Measurements from ENCODE around the gene KCNMA1. TPM values are rescaled to one million over a fixed set of nuclear protein-coding genes. Genes with fewer than 3 reads are reported as not detected.

Gene KCNMA1
- total RNA-seq, 1 donor from 2014 or later: 94.3 TPM

DNA sequence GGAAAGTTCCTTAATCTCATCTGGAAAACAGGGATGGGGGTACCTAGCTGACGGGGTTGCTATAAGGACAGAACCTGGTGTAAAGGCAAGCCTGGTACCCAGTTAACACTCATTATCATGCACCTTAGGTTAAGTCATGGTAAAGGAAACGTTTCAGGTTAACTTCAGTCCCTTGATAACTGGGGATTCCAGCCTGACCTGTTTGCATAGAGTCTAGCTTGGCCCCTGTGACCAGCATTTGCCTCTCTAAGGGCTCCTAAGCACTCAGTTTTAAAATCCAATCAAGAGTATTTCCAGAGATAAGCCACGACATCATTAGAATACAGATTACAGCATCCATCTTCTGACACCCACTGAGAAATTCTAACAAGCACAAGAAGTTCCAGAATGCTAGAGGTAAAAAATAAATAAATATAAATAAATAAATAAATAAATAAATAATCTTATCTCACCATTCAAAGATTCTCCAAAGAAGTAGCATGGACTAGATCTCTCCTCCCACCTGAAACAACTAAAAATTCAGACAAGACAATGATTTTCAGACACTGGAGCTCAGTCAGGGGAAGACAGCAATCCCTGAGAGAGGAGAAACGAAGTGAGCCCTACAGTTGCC lies 184.6 kb downstream of the KCNMA1 start:
- Histone ChIP-seq H3K36me3 (no peaks in the 10 kb centered on the region), H3K27ac (no peak overlapping the region), H3K4me3 (no peak overlapping the region), H3K27me3 (no peaks in the 10 kb centered on the region), H3K9me3 (no peaks in the 10 kb centered on the region), H3K4me1 (no peaks in the 10 kb centered on the region)
- TF ChIP-seq POLR2AphosphoS5 (IDR thresholded peaks at IDR 0.05; ENCODE audit: insufficient read depth in 1 of 2, low read depth in 1 of 2): no peak
- no peak for TF ChIP-seq POLR2A (IDR thresholded peaks at IDR 0.05)
- TF ChIP-seq, protein P1, sequence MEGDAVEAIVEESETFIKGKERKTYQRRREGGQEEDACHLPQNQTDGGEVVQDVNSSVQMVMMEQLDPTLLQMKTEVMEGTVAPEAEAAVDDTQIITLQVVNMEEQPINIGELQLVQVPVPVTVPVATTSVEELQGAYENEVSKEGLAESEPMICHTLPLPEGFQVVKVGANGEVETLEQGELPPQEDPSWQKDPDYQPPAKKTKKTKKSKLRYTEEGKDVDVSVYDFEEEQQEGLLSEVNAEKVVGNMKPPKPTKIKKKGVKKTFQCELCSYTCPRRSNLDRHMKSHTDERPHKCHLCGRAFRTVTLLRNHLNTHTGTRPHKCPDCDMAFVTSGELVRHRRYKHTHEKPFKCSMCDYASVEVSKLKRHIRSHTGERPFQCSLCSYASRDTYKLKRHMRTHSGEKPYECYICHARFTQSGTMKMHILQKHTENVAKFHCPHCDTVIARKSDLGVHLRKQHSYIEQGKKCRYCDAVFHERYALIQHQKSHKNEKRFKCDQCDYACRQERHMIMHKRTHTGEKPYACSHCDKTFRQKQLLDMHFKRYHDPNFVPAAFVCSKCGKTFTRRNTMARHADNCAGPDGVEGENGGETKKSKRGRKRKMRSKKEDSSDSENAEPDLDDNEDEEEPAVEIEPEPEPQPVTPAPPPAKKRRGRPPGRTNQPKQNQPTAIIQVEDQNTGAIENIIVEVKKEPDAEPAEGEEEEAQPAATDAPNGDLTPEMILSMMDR (IDR thresholded peaks at IDR 0.05): no peak
- no peak for DNase-seq (ENCODE audit: extremely low spot score in 2 of 2)
- intact Hi-C loops (cut with DNase I): no loop called here

GRCh38 chr10:77451886-77452285 lies 185.7 kb downstream of the KCNMA1 start:
- intact Hi-C loops (cut with DNase I): no loop called here
- H3K9me3 ChIP-seq: no peaks in the 10 kb centered on the region
- DNase-seq (ENCODE audit: extremely low spot score in 2 of 2): no peak
- H3K27ac ChIP-seq: no peak overlapping the region
- no peak overlapping the region for H3K4me3 ChIP-seq
- no peaks in the 10 kb centered on the region for H3K4me1 ChIP-seq
- H3K36me3 ChIP-seq: no peaks in the 10 kb centered on the region
- H3K27me3 ChIP-seq: no peaks in the 10 kb centered on the region
- TF ChIP-seq, protein P1 (IDR thresholded peaks at IDR 0.05): no peak
- TF ChIP-seq POLR2A (IDR thresholded peaks at IDR 0.05) (no peak), POLR2AphosphoS5 (IDR thresholded peaks at IDR 0.05; ENCODE audit: insufficient read depth in 1 of 2, low read depth in 1 of 2) (no peak)

- no peaks in the 10 kb centered on the region for H3K4me1 ChIP-seq
- no peaks in the 10 kb centered on the region for H3K9me3 ChIP-seq
- H3K36me3 ChIP-seq: no peaks in the 10 kb centered on the region
- no peak overlapping the region for H3K27ac ChIP-seq
- DNase-seq (ENCODE audit: extremely low spot score in 2 of 2): no peak
- H3K27me3 ChIP-seq: no peaks in the 10 kb centered on the region
- TF ChIP-seq, protein P1 (IDR thresholded peaks at IDR 0.05): no peak
- TF ChIP-seq POLR2AphosphoS5 (IDR thresholded peaks at IDR 0.05; ENCODE audit: insufficient read depth in 1 of 2, low read depth in 1 of 2): no peak
- TF ChIP-seq POLR2A (IDR thresholded peaks at IDR 0.05): no peak
- H3K4me3 ChIP-seq: no peak overlapping the region
- intact Hi-C loops (cut with DNase I): no loop called here
Measured at GRCh38 chr10:77448226-77448625, 189.4 kb downstream of the KCNMA1 start.

GRCh38 chr10:77446700-77447099 lies 190.9 kb downstream of the KCNMA1 start:
- intact Hi-C loops (cut with DNase I): no loop called here
- Histone ChIP-seq H3K4me3 (no peak overlapping the region), H3K4me1 (no peaks in the 10 kb centered on the region), H3K27ac (no peak overlapping the region), H3K9me3 (no peaks in the 10 kb centered on the region), H3K27me3 (no peaks in the 10 kb centered on the region), H3K36me3 (no peaks in the 10 kb centered on the region)
- no peak for DNase-seq (ENCODE audit: extremely low spot score in 2 of 2)
- TF ChIP-seq POLR2AphosphoS5 (IDR thresholded peaks at IDR 0.05; ENCODE audit: insufficient read depth in 1 of 2, low read depth in 1 of 2): no peak
- TF ChIP-seq, protein P1 (IDR thresholded peaks at IDR 0.05): no peak
- TF ChIP-seq POLR2A (IDR thresholded peaks at IDR 0.05): no peak

DNA sequence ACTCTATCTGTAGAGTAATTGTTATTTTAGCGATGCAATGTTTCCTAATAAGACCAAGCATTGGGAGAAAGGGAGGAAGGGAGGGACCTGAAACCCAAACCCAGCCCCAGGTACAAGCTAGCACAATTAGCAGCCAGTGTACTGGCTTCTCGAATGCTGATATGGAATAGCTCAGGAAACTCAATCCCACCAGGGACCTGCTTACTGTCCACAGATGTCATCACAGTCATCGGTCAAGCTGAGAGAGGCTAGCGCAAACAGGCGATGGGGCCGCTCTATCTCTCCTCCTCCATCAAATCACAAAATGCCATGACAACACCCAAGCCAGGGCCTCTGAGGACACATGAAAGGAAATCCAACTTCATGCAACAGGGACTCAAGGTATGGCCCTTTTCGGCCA lies 192.1 kb downstream of the KCNMA1 start:
- no peaks in the 10 kb centered on the region for H3K36me3 ChIP-seq
- no peak overlapping the region for H3K27ac ChIP-seq
- H3K27me3 ChIP-seq: no peaks in the 10 kb centered on the region
- TF ChIP-seq POLR2AphosphoS5 (IDR thresholded peaks at IDR 0.05; ENCODE audit: insufficient read depth in 1 of 2, low read depth in 1 of 2): no peak
- TF ChIP-seq POLR2A (IDR thresholded peaks at IDR 0.05): no peak
- TF ChIP-seq, protein P1 (IDR thresholded peaks at IDR 0.05): no peak
- DNase-seq (ENCODE audit: extremely low spot score in 2 of 2): no peak
- no peak overlapping the region for H3K4me3 ChIP-seq
- peaks cover under 1% of the 10 kb centered on the region for H3K4me1 ChIP-seq
- intact Hi-C loops (cut with DNase I): no loop called here
- H3K9me3 ChIP-seq: no peaks in the 10 kb centered on the region

Measured in vagina (tissue), 2 donors.